Iris pigment epithelial cell (primary cell): ENCODE data around the gene RPL32.

ENCODE experiments used
- DNase-seq: peaks from one replicate; pipeline ENCODE4 v3.0.0-alpha.2; 2011; ENCODE audit warnings: low read depth

The RPL32 gene

GRCh38 chr3:12832350-12833221 is 8.8 kb downstream of the RPL32 start:
- DNase-seq: no peak

GRCh38 chr3:12831301-12831866 is 10.0 kb downstream of the RPL32 start:
- no peak for DNase-seq

- DNase-seq: no peak
Measured at GRCh38 chr3:12830785-12831156, 10.6 kb downstream of the RPL32 start.

GRCh38 chr3:12829886-12830784 is 11.2 kb downstream of the RPL32 start:
- no peak for DNase-seq

GRCh38 chr3:12829404-12829803 is 12.0 kb downstream of the RPL32 start:
- DNase-seq: no peak

- no peak for DNase-seq
Measured at GRCh38 chr3:12828751-12829150, 12.6 kb downstream of the RPL32 start.

- no peak for DNase-seq
Measured at GRCh38 chr3:12825156-12825555, 16.2 kb downstream of the RPL32 start.

GRCh38 chr3:12824299-12824698 is 17.1 kb downstream of the RPL32 start:
- DNase-seq: no peak

- DNase-seq: peak; percentile 57
Measured at GRCh38 chr3:12822725-12823373, 18.5 kb downstream of the RPL32 start.

GRCh38 chr3:12818773-12819172 is 22.6 kb downstream of the RPL32 start:
- DNase-seq: no peak

GRCh38 chr3:12818273-12818672 is 23.1 kb downstream of the RPL32 start:
- DNase-seq: no peak

GRCh38 chr3:12817343-12817710 is 24.0 kb downstream of the RPL32 start:
- DNase-seq: no peak

- no peak for DNase-seq
Measured at GRCh38 chr3:12816521-12817342, 24.6 kb downstream of the RPL32 start.

GRCh38 chr3:12815719-12816118 is 25.6 kb downstream of the RPL32 start:
- no peak for DNase-seq

- no peak for DNase-seq
Measured at GRCh38 chr3:12815078-12815477, 26.3 kb downstream of the RPL32 start.

- DNase-seq: no peak
Measured at GRCh38 chr3:12813967-12814366, 27.4 kb downstream of the RPL32 start.

GRCh38 chr3:12812812-12813211 is 28.6 kb downstream of the RPL32 start:
- no peak for DNase-seq

- DNase-seq: no peak
Measured at GRCh38 chr3:12810961-12811360, 30.4 kb downstream of the RPL32 start.

- DNase-seq: peak; percentile 87
Measured at GRCh38 chr3:12810013-12810780, 31.2 kb downstream of the RPL32 start.

- DNase-seq: no peak
Measured at GRCh38 chr3:12809435-12809834, 31.9 kb downstream of the RPL32 start.

GRCh38 chr3:12809001-12809400 is 32.4 kb downstream of the RPL32 start:
- DNase-seq: no peak
